Measurements from ENCODE around the gene KRTAP6-3.

KRTAP6-3 gene

DNA sequence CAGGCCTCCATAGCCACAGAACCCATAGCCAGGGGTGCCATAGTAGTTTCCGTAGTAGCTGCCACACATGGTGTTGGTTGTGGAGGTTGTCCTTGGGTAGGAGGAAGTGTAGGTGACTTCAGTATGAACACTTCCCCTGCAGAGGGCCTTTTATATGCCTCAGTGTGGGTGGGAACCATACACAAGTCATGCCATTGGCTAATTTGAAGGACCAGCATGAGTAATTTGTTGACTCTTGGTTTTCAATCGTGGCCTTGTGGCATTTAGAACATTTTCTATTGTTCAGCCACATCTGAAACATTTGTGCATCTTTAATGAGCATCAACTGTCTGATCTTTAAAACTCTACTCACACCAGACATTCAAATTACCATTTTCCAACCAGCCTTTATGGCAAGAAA, 21.6 kb downstream of the KRTAP6-3 start, which contains the start of gene KRTAP6-1:
TSS of gene KRTAP6-1 (minus strand) at position 95 of the 400 bp plus-strand sequence. CDS start at position 69, 26 bp downstream.
- no peaks in the 10 kb centered on the region for H3K9me3 ChIP-seq (ENCODE audit: low read depth, low read length)
- no peak for TF ChIP-seq EZH2 (IDR thresholded peaks at IDR 0.05)
- no peak for TF ChIP-seq POLR2AphosphoS5 (IDR thresholded peaks at IDR 0.05; ENCODE audit: borderline replicate concordance, low read depth, low read length)
- TF ChIP-seq FOXP2 (optimal IDR thresholded peaks at IDR 0.05; ENCODE audit: control extremely low read depth, extremely low read length, insufficient read depth): no peak
- H3K36me3 ChIP-seq (ENCODE audit: insufficient read depth, low read length): no peaks in the 10 kb centered on the region
- no peak for DNase-seq (ENCODE audit: low read depth, low spot score)
- no peak within 1 kb of the TSS for H3K4me3 ChIP-seq
- no peak within 1 kb of the TSS for H3K27ac ChIP-seq
- H3K9ac ChIP-seq (ENCODE audit: insufficient read length): no peak within 1 kb of the TSS

- TF ChIP-seq POLR2AphosphoS5 (IDR thresholded peaks at IDR 0.05; ENCODE audit: borderline replicate concordance, low read depth, low read length) (no peak), EZH2 (IDR thresholded peaks at IDR 0.05) (no peak), FOXP2 (optimal IDR thresholded peaks at IDR 0.05; ENCODE audit: control extremely low read depth, extremely low read length, insufficient read depth) (no peak)
- no peaks in the 10 kb centered on the region for H3K36me3 ChIP-seq (ENCODE audit: insufficient read depth, low read length)
- H3K4me3 ChIP-seq: no peak overlapping the region
- H3K9ac ChIP-seq (ENCODE audit: insufficient read length): no peak overlapping the region
- H3K27ac ChIP-seq: no peak overlapping the region
- H3K9me3 ChIP-seq (ENCODE audit: low read depth, low read length): no peaks in the 10 kb centered on the region
- no peak for DNase-seq (ENCODE audit: low read depth, low spot score)
These were observed 23.0 kb downstream of the KRTAP6-3 start for GRCh38 chr21:30615199-30615598.

DNA sequence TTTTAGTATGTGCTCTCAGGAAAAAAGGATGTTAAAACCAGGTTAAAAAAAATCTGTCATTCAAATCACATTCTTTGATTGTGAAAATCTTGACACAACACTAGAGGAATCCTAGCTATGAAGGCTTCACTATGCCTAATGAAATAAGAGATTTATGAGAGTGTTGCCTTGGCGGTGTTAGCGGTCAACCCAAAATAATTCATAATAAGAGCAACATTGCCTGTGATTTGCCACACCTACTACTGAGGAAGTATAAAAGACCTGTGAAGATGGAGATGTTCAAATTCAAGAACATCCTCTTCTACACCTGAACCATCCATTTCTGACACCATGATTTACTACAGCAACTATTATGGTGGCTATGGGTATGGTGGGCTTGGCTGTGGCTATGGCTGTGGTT, 23.9 kb downstream of the KRTAP6-3 start, which contains the start of gene KRTAP20-1:
TSS of gene KRTAP20-1 (plus strand) at position 301 of the 400 bp plus-strand sequence. CDS start at position 331, 30 bp downstream.
- Histone ChIP-seq H3K27ac (no peak within 1 kb of the TSS), H3K36me3 (ENCODE audit: insufficient read depth, low read length) (no peaks in the 10 kb centered on the region), H3K9me3 (ENCODE audit: low read depth, low read length) (no peaks in the 10 kb centered on the region), H3K9ac (ENCODE audit: insufficient read length) (no peak within 1 kb of the TSS), H3K4me3 (no peak within 1 kb of the TSS)
- no peak for DNase-seq (ENCODE audit: low read depth, low spot score)
- TF ChIP-seq EZH2 (IDR thresholded peaks at IDR 0.05) (no peak), FOXP2 (optimal IDR thresholded peaks at IDR 0.05; ENCODE audit: control extremely low read depth, extremely low read length, insufficient read depth) (no peak), POLR2AphosphoS5 (IDR thresholded peaks at IDR 0.05; ENCODE audit: borderline replicate concordance, low read depth, low read length) (no peak)

DNA sequence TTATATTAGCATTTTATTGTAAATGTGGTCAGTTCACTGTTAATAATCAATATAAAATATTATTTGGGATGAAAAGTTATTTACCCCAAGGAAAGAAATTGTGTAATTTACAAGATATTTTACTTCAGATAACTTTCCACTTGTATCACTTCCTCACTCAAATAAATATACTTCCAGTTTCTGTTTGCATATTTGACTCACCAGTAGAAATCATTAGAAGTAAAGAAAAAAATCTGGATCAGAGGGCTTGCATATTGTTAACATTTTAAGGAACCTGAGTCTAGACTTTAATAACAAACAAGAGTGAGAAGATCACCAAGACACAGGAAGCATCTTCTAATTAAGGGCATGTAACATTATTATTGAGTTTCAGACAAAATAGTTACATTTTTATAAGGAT, 27.8 kb downstream of the KRTAP6-3 start:
- no peak overlapping the region for H3K27ac ChIP-seq
- H3K9ac ChIP-seq (ENCODE audit: insufficient read length): no peak overlapping the region
- no peak for TF ChIP-seq FOXP2 (optimal IDR thresholded peaks at IDR 0.05; ENCODE audit: control extremely low read depth, extremely low read length, insufficient read depth)
- no peak for TF ChIP-seq EZH2 (IDR thresholded peaks at IDR 0.05)
- TF ChIP-seq POLR2AphosphoS5 (IDR thresholded peaks at IDR 0.05; ENCODE audit: borderline replicate concordance, low read depth, low read length): no peak
- DNase-seq (ENCODE audit: low read depth, low spot score): no peak
- H3K36me3 ChIP-seq (ENCODE audit: insufficient read depth, low read length): no peaks in the 10 kb centered on the region
- H3K4me3 ChIP-seq: no peak overlapping the region
- no peaks in the 10 kb centered on the region for H3K9me3 ChIP-seq (ENCODE audit: low read depth, low read length)

- H3K4me3 ChIP-seq: no peak within 1 kb of the TSS
- no peak for DNase-seq (ENCODE audit: low read depth, low spot score)
- no peaks in the 10 kb centered on the region for H3K36me3 ChIP-seq (ENCODE audit: insufficient read depth, low read length)
- no peaks in the 10 kb centered on the region for H3K9me3 ChIP-seq (ENCODE audit: low read depth, low read length)
- H3K27ac ChIP-seq: no peak within 1 kb of the TSS
- H3K9ac ChIP-seq (ENCODE audit: insufficient read length): no peak within 1 kb of the TSS
- TF ChIP-seq EZH2 (IDR thresholded peaks at IDR 0.05) (no peak), FOXP2 (optimal IDR thresholded peaks at IDR 0.05; ENCODE audit: control extremely low read depth, extremely low read length, insufficient read depth) (no peak), POLR2AphosphoS5 (IDR thresholded peaks at IDR 0.05; ENCODE audit: borderline replicate concordance, low read depth, low read length) (no peak)
These were observed 28.3 kb downstream of the KRTAP6-3 start, which contains the start of gene KRTAP20-4 for GRCh38 chr21:30620522-30620921. Gene KRTAP20-4, plus strand, starts transcription at chr21:30620627.

DNA sequence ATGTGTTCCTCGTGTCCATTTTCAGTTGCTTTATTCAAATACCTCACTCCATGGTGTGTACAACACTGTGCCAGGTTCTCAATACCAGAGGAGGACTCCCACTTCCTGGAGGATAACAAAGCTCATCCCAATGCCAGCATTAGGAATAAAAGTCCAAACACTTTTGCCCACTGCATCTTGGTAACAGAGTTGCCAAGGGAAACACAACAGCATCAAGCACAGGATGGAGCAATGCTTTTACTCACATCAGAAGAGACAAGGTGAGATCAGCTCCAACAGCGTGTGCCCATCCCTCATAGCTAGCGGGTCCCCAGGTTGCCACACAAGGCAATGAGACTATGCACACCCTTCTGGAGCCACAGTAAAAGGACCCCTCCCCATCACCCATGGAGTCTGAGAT, 31.1 kb downstream of the KRTAP6-3 start:
- TF ChIP-seq POLR2AphosphoS5 (IDR thresholded peaks at IDR 0.05; ENCODE audit: borderline replicate concordance, low read depth, low read length) (no peak), FOXP2 (optimal IDR thresholded peaks at IDR 0.05; ENCODE audit: control extremely low read depth, extremely low read length, insufficient read depth) (no peak), EZH2 (IDR thresholded peaks at IDR 0.05) (no peak)
- no peaks in the 10 kb centered on the region for H3K9me3 ChIP-seq (ENCODE audit: low read depth, low read length)
- H3K27ac ChIP-seq: no peak overlapping the region
- H3K9ac ChIP-seq (ENCODE audit: insufficient read length): no peak overlapping the region
- no peak for DNase-seq (ENCODE audit: low read depth, low spot score)
- H3K4me3 ChIP-seq: no peak overlapping the region
- H3K36me3 ChIP-seq (ENCODE audit: insufficient read depth, low read length): no peaks in the 10 kb centered on the region

DNA sequence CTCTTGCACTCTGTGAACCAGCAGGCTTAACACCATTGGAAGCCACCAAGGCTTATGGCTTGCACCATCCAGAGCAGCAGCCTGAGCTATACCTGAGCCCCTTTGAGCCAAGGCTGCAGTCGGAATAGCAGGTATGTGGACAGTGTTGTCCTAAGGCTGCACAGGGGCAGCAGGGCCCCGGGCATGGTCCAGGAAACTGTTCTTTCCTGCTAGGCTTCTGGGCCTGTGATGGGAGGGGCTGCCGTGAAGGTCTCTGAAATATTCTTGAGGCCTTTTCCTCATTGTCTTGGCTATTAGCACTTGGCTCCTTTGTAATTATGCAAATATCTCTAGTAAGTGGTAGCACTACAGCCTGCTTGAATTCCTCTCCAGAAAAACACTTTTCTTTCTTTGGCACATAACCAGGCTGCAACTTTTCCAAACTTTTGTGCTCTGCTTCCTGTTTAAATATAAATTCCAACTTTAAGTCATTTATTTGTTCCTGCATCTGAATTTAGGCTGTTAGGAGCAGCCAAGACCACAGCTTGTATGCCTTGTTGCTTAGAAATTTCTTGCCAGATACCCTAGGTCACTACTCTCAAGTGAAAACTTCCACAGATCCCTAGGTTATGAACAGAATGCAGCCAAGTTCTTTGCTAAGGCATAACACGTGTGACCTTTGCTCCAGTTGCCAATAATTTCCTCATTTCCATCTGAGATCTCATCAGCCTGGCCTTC, 33.4 kb downstream of the KRTAP6-3 start:
- Histone ChIP-seq H3K36me3 (ENCODE audit: insufficient read depth, low read length) (no peaks in the 10 kb centered on the region), H3K9me3 (ENCODE audit: low read depth, low read length) (no peaks in the 10 kb centered on the region), H3K27ac (no peak overlapping the region), H3K9ac (ENCODE audit: insufficient read length) (no peak overlapping the region), H3K4me3 (no peak overlapping the region)
- no peak for DNase-seq (ENCODE audit: low read depth, low spot score)
- no peak for TF ChIP-seq EZH2 (IDR thresholded peaks at IDR 0.05)
- no peak for TF ChIP-seq POLR2AphosphoS5 (IDR thresholded peaks at IDR 0.05; ENCODE audit: borderline replicate concordance, low read depth, low read length)
- TF ChIP-seq FOXP2 (optimal IDR thresholded peaks at IDR 0.05; ENCODE audit: control extremely low read depth, extremely low read length, insufficient read depth): no peak

- DNase-seq (ENCODE audit: low read depth, low spot score): no peak
- H3K9me3 ChIP-seq (ENCODE audit: low read depth, low read length): no peaks in the 10 kb centered on the region
- TF ChIP-seq FOXP2 (optimal IDR thresholded peaks at IDR 0.05; ENCODE audit: control extremely low read depth, extremely low read length, insufficient read depth): no peak
- no peak for TF ChIP-seq POLR2AphosphoS5 (IDR thresholded peaks at IDR 0.05; ENCODE audit: borderline replicate concordance, low read depth, low read length)
- TF ChIP-seq EZH2 (IDR thresholded peaks at IDR 0.05): no peak
- H3K36me3 ChIP-seq (ENCODE audit: insufficient read depth, low read length): no peaks in the 10 kb centered on the region
- no peak overlapping the region for H3K4me3 ChIP-seq
- H3K27ac ChIP-seq: no peak overlapping the region
- no peak overlapping the region for H3K9ac ChIP-seq (ENCODE audit: insufficient read length)
These were observed 35.9 kb downstream of the KRTAP6-3 start for GRCh38 chr21:30628109-30628508.
